K562 (cell line): ENCODE data around the gene SEC24B. TPM values are rescaled to one million over a fixed set of nuclear protein-coding genes. Genes with fewer than 3 reads are reported as not detected.

Experiments
- ATAC-seq: fragments of 200-7000 bp; cut with Tn5 transposase; 3 replicates; pipeline ENCODE4 v1.9.1; 2020; ENCODE audit warnings: moderate library complexity
- BruUV-seq: library from RNA; stranded (reverse); fragments of 400-500 nt; replicated peaks from 2 replicates; lab custom pipeline; 2021; lab: Mats Ljungman, UMichigan
- CTCF ChIA-PET: fragments of 300-600 bp; formaldehyde crosslinking; extraction: SDS; loops from one replicate; lab custom pipeline; 2021; ENCODE audit warnings: low intra/inter-chr PET ratio; lab: Yijun Ruan, JAX
- POLR2A ChIA-PET: fragments of 300-600, 350-650 bp; sonication (Branson Sonifier 250); formaldehyde crosslinking; extraction: SDS; loops from one replicate; lab custom pipeline; 2021; ENCODE audit warnings: antibody characterized with exemption, inconsistent platforms; lab: Yijun Ruan, JAX
- DNase-seq, 4 experiments: peaks; one replicate each; pipeline versions ENCODE4 v3.0.0 to v3.0.0-alpha.2; 2011 to 2018; ENCODE audit warnings: low spot score in 3 of 4, mixed read lengths in 3 of 4; ENCODE audit errors: extremely low read depth in 1 of 4
- FAIRE-seq: peaks from 2 replicates; lab custom pipeline; 2011; peaks lifted over from hg19 to GRCh38; lab: Jason Lieb, UNC
- H2AFZ ChIP-seq: 2 replicates; pipeline ENCODE4 v1.6.0; 2011; ENCODE audit warnings: low read depth, low read length, control low read depth, inconsistent platforms
- H3K27ac ChIP-seq: fragments of 200-600 bp; 3 replicates; pipeline ENCODE4 v1.8.0; 2011; ENCODE audit warnings: low read depth, mild to moderate bottlenecking, control low read depth, inconsistent platforms, low read length, moderate library complexity, mixed read lengths; ENCODE audit errors: extremely low read depth
- H3K27me3 ChIP-seq, 2 experiments: fragments of 300-600 bp in 1 of 2; 2 replicates in 1 of 2; 3 replicates in 1 of 2; pipeline versions ENCODE4 v1.6.0 to v1.8.0; 2011; ENCODE audit warnings: inconsistent platforms in 2 of 2, low read length in 2 of 2, mild to moderate bottlenecking in 1 of 2, mixed read lengths in 1 of 2, moderate library complexity in 1 of 2; ENCODE audit not compliant: control insufficient read depth in 2 of 2, insufficient read depth in 2 of 2
- H3K36me3 ChIP-seq: fragments of 300-600 bp; 3 replicates; pipeline ENCODE4 v1.8.0; 2011; ENCODE audit warnings: mild to moderate bottlenecking, low read length, inconsistent platforms; ENCODE audit not compliant: control insufficient read depth, insufficient read depth
- H3K4me1 ChIP-seq, 2 experiments: fragments of 200-600 bp in 1 of 2; replicated peaks in 1 of 2; 2 replicates in 1 of 2; 3 replicates in 1 of 2; pipeline versions ENCODE4 v1.5.1 to v1.8.0; 2011; ENCODE audit warnings: inconsistent platforms in 2 of 2, low read length in 2 of 2, mild to moderate bottlenecking in 1 of 2, mixed read lengths in 1 of 2, moderate library complexity in 1 of 2; ENCODE audit not compliant: control insufficient read depth in 2 of 2, insufficient read depth in 2 of 2
- H3K4me2 ChIP-seq: 2 replicates; pipeline ENCODE4 v1.6.1; 2011; ENCODE audit warnings: low read length, control low read depth, inconsistent platforms, mixed read lengths; ENCODE audit not compliant: insufficient read depth
- H3K4me3 ChIP-seq: fragments of 200-600 bp; sonication (generic), shearing (Covaris generic); 2 replicates; pipeline ENCODE4 v1.5.1; 2016; ENCODE audit warnings: control low read depth, inconsistent platforms
- H3K79me2 ChIP-seq: fragments of 200-600 bp; 3 replicates; pipeline ENCODE4 v1.8.0; 2011; ENCODE audit warnings: low read length, inconsistent platforms; ENCODE audit not compliant: control insufficient read depth, insufficient read depth
- H3K9ac ChIP-seq, 2 experiments: 2 replicates each; pipeline versions ENCODE4 v1.6.0 to v1.6.1; 2011; ENCODE audit warnings: low read depth in 2 of 2, low read length in 2 of 2, control low read depth in 1 of 2, inconsistent platforms in 1 of 2, mild to moderate bottlenecking in 1 of 2, mixed read lengths in 1 of 2; ENCODE audit not compliant: insufficient read depth in 1 of 2
- H3K9me1 ChIP-seq: one replicate; pipeline ENCODE4 v1.6.0; 2011; ENCODE audit warnings: inconsistent platforms, mild to moderate bottlenecking, low read length, moderate library complexity; ENCODE audit not compliant: control insufficient read depth, insufficient read depth
- H3K9me3 ChIP-seq: replicated peaks from 2 replicates; pipeline ENCODE4 v1.5.1; 2011; ENCODE audit warnings: low read depth, low read length, inconsistent platforms; ENCODE audit not compliant: control insufficient read depth, insufficient read depth
- H4K20me1 ChIP-seq: replicated peaks from 2 replicates; pipeline ENCODE4 v1.6.1; 2011; ENCODE audit warnings: low read length, inconsistent platforms, mixed read lengths; ENCODE audit not compliant: control insufficient read depth, insufficient read depth
- BRD4 ChIP-seq: fragments of 200-600 bp; sonication (generic); IDR thresholded peaks from 2 replicates; pipeline ENCODE4 v1.6.1; 2017; ENCODE audit warnings: inconsistent platforms
- C11orf30 ChIP-seq: fragments of 450-650 bp; IDR thresholded peaks from 2 replicates; pipeline ENCODE4 v1.6.1; 2016; ENCODE audit warnings: low read depth, mild to moderate bottlenecking
- COPS2 ChIP-seq: fragments of 450-650 bp; conservative IDR thresholded peaks from 2 replicates; pipeline ENCODE4 v1.6.1; 2016; ENCODE audit warnings: mild to moderate bottlenecking, moderate library complexity
- CREM ChIP-seq: IDR thresholded peaks from 2 replicates; pipeline ENCODE4 v1.6.1; 2014; ENCODE audit warnings: antibody characterized with exemption, low read depth
- DACH1 ChIP-seq: fragments of 450-650 bp; IDR thresholded peaks from 2 replicates; pipeline ENCODE4 v1.6.1; 2018; ENCODE audit not compliant: partially characterized antibody
- ELF2 ChIP-seq: fragments of 250-450 bp; sonication (Bioruptor Pico); IDR thresholded peaks from 2 replicates; pipeline ENCODE4 v1.5.0; 2021; ENCODE audit warnings: mild to moderate bottlenecking
- ETV1 ChIP-seq: fragments of 450-650 bp; conservative IDR thresholded peaks from 2 replicates; pipeline ENCODE4 v1.6.1; 2016; ENCODE audit warnings: missing genetic modification characterization, control low read depth, low read depth, missing compliant biosample characterization
- GABPB2 ChIP-seq: fragments of 250-450 bp; sonication (Bioruptor Pico); conservative IDR thresholded peaks from 2 replicates; pipeline ENCODE4 v1.5.1; 2021; ENCODE audit warnings: mild to moderate bottlenecking
- PCBP2 ChIP-seq: fragments of 200-400 bp; formaldehyde crosslinking; IDR thresholded peaks from 2 replicates; pipeline ENCODE4 v1.6.1; 2018; ENCODE audit warnings: low read length, low read depth, mild to moderate bottlenecking, moderate library complexity; ENCODE audit not compliant: poor library complexity, severe bottlenecking
- PYGO2 ChIP-seq: fragments of 450-650 bp; IDR thresholded peaks from 2 replicates; pipeline ENCODE4 v1.6.1; 2016; ENCODE audit warnings: mild to moderate bottlenecking, missing genetic modification characterization, moderate library complexity, missing compliant biosample characterization
- RFX1 ChIP-seq: fragments of 450-650 bp; IDR thresholded peaks from 2 replicates; pipeline ENCODE4 v1.6.1; 2016; ENCODE audit warnings: mild to moderate bottlenecking, moderate library complexity
- ZNF224 ChIP-seq: sonication (generic); formaldehyde crosslinking; IDR thresholded peaks from 2 replicates; pipeline ENCODE4 v1.8.0; 2022; ENCODE audit warnings: mild to moderate bottlenecking, missing genetic modification reagents
- ZNF316 ChIP-seq: fragments of 450-650 bp; IDR thresholded peaks from 2 replicates; pipeline ENCODE4 v1.6.1; 2016
- ZNF436 ChIP-seq: fragments of 250-450, 450-650 bp; sonication (Bioruptor Pico); formaldehyde crosslinking; IDR thresholded peaks from 2 replicates; pipeline ENCODE4 v1.7.0; 2020; ENCODE audit warnings: mild to moderate bottlenecking
- ZNF717 ChIP-seq: fragments of 250-450 bp; sonication (Bioruptor Pico); IDR thresholded peaks from 2 replicates; pipeline ENCODE4 v1.5.0; 2021
- WGBS: fragments of 100-300 bp; shearing (Covaris generic); methylation state at CpG from one replicate; pipeline ENCODE4 v1.1.6; 2016; ENCODE audit warnings: low coverage, mixed read lengths; ENCODE audit not compliant: insufficient coverage; ENCODE audit errors: missing lambda C conversion rate; 5-methylcytosine and 5-hydroxymethylcytosine counted together
- in situ Hi-C: fragments of 300-500 bp; cut with MboI; formaldehyde crosslinking; loops from 4 replicates; pipeline ENCODE4 v1.15.0; 2018; ENCODE audit warnings: inconsistent platforms, mixed read lengths
- intact Hi-C: fragments of 100-400 bp; cut with micrococcal nuclease; formaldehyde crosslinking; loops from 2 replicates; pipeline ENCODE4 v1.14.2; 2022
- polyA plus RNA-seq, 8 experiments: library from polyadenylated mRNA; depleted of rRNA in 4 of 8; stranded (reverse) in 5 of 8; unstranded in 3 of 8; fragments of >200 nt; fragmentation: Nextera tagmentation in 2 of 8; fragmentation: Illumina TruSeq in 1 of 8; extraction: Ambion mirVana in 2 of 8; extraction: Trizol in 1 of 8; gene quantifications; 2 replicates each; pipeline versions ENCODE4 v1.2.1 to v1.2.3, GENCODE V29; 2011 to 2014; ENCODE audit warnings: inconsistent platforms in 1 of 8, missing spikeins in 1 of 8
- total RNA-seq, 7 experiments: library from RNA; depleted of rRNA in 6 of 7; stranded (reverse); fragments of >200 nt in 6 of 7; fragmentation: Illumina TruSeq in 2 of 7; extraction: Trizol in 2 of 7; gene quantifications; 2 replicates each; pipeline versions ENCODE4 v1.2.1 to v1.2.3, GENCODE V29; 2011 to 2021; ENCODE audit warnings: low replicate concordance in 1 of 7
- TF ChIP-seq, protein P1 (sequence below): fragments of 150-350 bp; conservative IDR thresholded peaks from 2 replicates; pipeline ENCODE4 v1.6.1; 2014; ENCODE audit warnings: low read length
- TF ChIP-seq, protein P2 (sequence below): fragments of 250-450 bp; sonication (Bioruptor Pico); IDR thresholded peaks from 2 replicates; pipeline ENCODE4 v1.5.1; 2021; ENCODE audit warnings: mild to moderate bottlenecking

SEC24B gene
- total and polyA plus RNA-seq, 9 of the 15 experiments (the other 6 are each of a cell fraction or from before 2014, with no cell fraction given), result 6.3 to 46.4 (median 17.1) TPM

GRCh38 chr4:109572154-109572553 is 138.5 kb downstream of the SEC24B start:
- 23% methylated on average over 3 of the region's 3 CpGs for WGBS
- Histone ChIP-seq H3K27ac (no peak overlapping the region), H2AFZ (no peak overlapping the region), H4K20me1 (no peaks in the 10 kb centered on the region), H3K9me3 (no peaks in the 10 kb centered on the region), H3K4me1 (peaks cover 0 to 16% of the 10 kb centered on the region in 2 experiments; a peak in 4 of 5 replicates), H3K9me1 (no peaks in the 10 kb centered on the region), H3K27me3 (no peaks in the 10 kb centered on the region), H3K36me3 (no peaks in the 10 kb centered on the region), H3K4me2 (no peak overlapping the region), H3K4me3 (no peak overlapping the region), H3K9ac (no peak overlapping the region), H3K79me2 (no peaks in the 10 kb centered on the region)
- intact Hi-C loops (no loop called here), in situ Hi-C loops (no loop called here)
- ChIA-PET POLR2A (interaction anchor here (0.7 to 1.8 kb wide), 2 partner anchors 9 to 162 kb away, joined by 3 to 6 read pairs; no protein-coding TSS in a partner anchor), CTCF (no interaction called here)
- ATAC-seq (no peak), DNase-seq (no peak), FAIRE-seq (no peak)
- BruUV-seq, result no TSS peak
- TF ChIP-seq BRD4 (no peak), ETV1 (tag) (no peak), PYGO2 (no peak), ZNF316 (peak; percentile 62), ELF2 (CRISPR knock-in tag) (no peak), PCBP2 (no peak), COPS2 (no peak), ZNF717 (CRISPR knock-in tag) (no peak), RFX1 (no peak), CREM (no peak), DACH1 (no peak), C11orf30 (peak; percentile 43; the same call in 1 of the 2 replicates), GABPB2 (CRISPR knock-in tag) (no peak), ZNF224 (CRISPR knock-in tag) (no peak), ZNF436 (CRISPR knock-in tag) (no peak)
- TF ChIP-seq, protein P1, sequence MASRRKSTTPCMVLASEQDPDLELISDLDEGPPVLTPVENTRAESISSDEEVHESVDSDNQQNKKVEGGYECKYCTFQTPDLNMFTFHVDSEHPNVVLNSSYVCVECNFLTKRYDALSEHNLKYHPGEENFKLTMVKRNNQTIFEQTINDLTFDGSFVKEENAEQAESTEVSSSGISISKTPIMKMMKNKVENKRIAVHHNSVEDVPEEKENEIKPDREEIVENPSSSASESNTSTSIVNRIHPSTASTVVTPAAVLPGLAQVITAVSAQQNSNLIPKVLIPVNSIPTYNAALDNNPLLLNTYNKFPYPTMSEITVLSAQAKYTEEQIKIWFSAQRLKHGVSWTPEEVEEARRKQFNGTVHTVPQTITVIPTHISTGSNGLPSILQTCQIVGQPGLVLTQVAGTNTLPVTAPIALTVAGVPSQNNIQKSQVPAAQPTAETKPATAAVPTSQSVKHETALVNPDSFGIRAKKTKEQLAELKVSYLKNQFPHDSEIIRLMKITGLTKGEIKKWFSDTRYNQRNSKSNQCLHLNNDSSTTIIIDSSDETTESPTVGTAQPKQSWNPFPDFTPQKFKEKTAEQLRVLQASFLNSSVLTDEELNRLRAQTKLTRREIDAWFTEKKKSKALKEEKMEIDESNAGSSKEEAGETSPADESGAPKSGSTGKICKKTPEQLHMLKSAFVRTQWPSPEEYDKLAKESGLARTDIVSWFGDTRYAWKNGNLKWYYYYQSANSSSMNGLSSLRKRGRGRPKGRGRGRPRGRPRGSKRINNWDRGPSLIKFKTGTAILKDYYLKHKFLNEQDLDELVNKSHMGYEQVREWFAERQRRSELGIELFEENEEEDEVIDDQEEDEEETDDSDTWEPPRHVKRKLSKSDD, result no peak
- TF ChIP-seq, protein P2, sequence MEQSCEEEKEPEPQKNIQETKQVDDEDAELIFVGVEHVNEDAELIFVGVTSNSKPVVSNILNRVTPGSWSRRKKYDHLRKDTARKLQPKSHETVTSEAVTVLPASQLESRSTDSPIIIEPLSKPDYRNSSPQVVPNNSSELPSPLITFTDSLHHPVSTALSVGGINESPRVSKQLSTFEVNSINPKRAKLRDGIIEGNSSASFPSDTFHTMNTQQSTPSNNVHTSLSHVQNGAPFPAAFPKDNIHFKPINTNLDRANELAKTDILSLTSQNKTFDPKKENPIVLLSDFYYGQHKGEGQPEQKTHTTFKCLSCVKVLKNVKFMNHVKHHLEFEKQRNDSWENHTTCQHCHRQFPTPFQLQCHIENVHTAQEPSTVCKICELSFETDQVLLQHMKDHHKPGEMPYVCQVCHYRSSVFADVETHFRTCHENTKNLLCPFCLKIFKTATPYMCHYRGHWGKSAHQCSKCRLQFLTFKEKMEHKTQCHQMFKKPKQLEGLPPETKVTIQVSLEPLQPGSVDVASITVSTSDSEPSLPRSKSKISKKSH (CRISPR knock-in tag), result no peak
